ENCODE results near the gene HHIPL1.

Gene HHIPL1

GRCh38 chr14:99703381-99703780 lies 58.5 kb downstream of the HHIPL1 start:
- H3K4me3 ChIP-seq (ENCODE audit: low read depth, low read length) = no peak overlapping the region
- no peak for TF ChIP-seq CTCF (IDR thresholded peaks at IDR 0.05; ENCODE audit: low read depth, low read length)

GRCh38 chr14:99704037-99704436 lies 59.1 kb downstream of the HHIPL1 start:
- no peak for TF ChIP-seq CTCF (IDR thresholded peaks at IDR 0.05; ENCODE audit: low read depth, low read length)
- H3K4me3 ChIP-seq (ENCODE audit: low read depth, low read length) = no peak overlapping the region

GRCh38 chr14:99706107-99706900 lies 61.4 kb downstream of the HHIPL1 start:
- no peak for TF ChIP-seq CTCF (IDR thresholded peaks at IDR 0.05; ENCODE audit: low read depth, low read length)
- H3K4me3 ChIP-seq (ENCODE audit: low read depth, low read length) = no peak overlapping the region

GRCh38 chr14:99707420-99707819 lies 62.5 kb downstream of the HHIPL1 start:
- TF ChIP-seq CTCF (IDR thresholded peaks at IDR 0.05; ENCODE audit: low read depth, low read length) = no peak
- no peak overlapping the region for H3K4me3 ChIP-seq (ENCODE audit: low read depth, low read length)

GRCh38 chr14:99707921-99708320 lies 63.0 kb downstream of the HHIPL1 start:
- no peak for TF ChIP-seq CTCF (IDR thresholded peaks at IDR 0.05; ENCODE audit: low read depth, low read length)
- no peak overlapping the region for H3K4me3 ChIP-seq (ENCODE audit: low read depth, low read length)

- H3K4me3 ChIP-seq (ENCODE audit: low read depth, low read length) = no peak overlapping the region
- no peak for TF ChIP-seq CTCF (IDR thresholded peaks at IDR 0.05; ENCODE audit: low read depth, low read length)
Observed at GRCh38 chr14:99708449-99708848, 63.5 kb downstream of the HHIPL1 start.

- TF ChIP-seq CTCF (IDR thresholded peaks at IDR 0.05; ENCODE audit: low read depth, low read length) = no peak
- no peak overlapping the region for H3K4me3 ChIP-seq (ENCODE audit: low read depth, low read length)
Observed at GRCh38 chr14:99713972-99714371, 69.0 kb downstream of the HHIPL1 start.

All from WI38 (cell line).